Thoracic aorta (tissue), 2 donors: ENCODE results near the gene SEZ6L. TPM values are rescaled to one million over a fixed set of nuclear protein-coding genes. Genes with fewer than 3 reads are reported as not detected.

Experiments used
- ATAC-seq: fragments of 150-250 bp; one replicate; pipeline ENCODE4 v1.8.0; 2017; ENCODE audit warnings: low read depth; ENCODE audit not compliant: insufficient number of reproducible peaks, low FRiP score
- DNase-seq: peaks from one replicate; pipeline ENCODE4 v3.0.0-alpha.2; 2020; ENCODE audit warnings: low spot score
- H3K27ac ChIP-seq, 2 donors: fragments of 200-600 bp; sonication (generic); 1 replicate in 1 of 2; 2 replicates in 1 of 2; pipeline ENCODE4 v1.5.1; 2016; ENCODE audit warnings: mild to moderate bottlenecking in 2 of 2, moderate library complexity in 2 of 2
- H3K27me3 ChIP-seq: fragments of 200-600 bp; sonication (generic); replicated peaks from 2 replicates; pipeline ENCODE4 v1.6.0; 2016; ENCODE audit warnings: mild to moderate bottlenecking; ENCODE audit not compliant: insufficient read depth
- H3K36me3 ChIP-seq: fragments of 200-600 bp; sonication (generic); one replicate; pipeline ENCODE4 v1.5.1; 2016
- H3K4me1 ChIP-seq, 2 donors: fragments of 200-600 bp; sonication (generic); 1 replicate in 1 of 2; 2 replicates in 1 of 2; pipeline versions ENCODE4 v1.5.1 to v1.6.0; 2016; ENCODE audit warnings: low read depth in 2 of 2, mild to moderate bottlenecking in 1 of 2; ENCODE audit not compliant: control insufficient read depth in 1 of 2
- H3K4me3 ChIP-seq: fragments of 200-600 bp; sonication (generic); 2 replicates; pipeline ENCODE4 v1.5.1; 2016; ENCODE audit warnings: mild to moderate bottlenecking
- H3K9me3 ChIP-seq: fragments of 200-600 bp; sonication (generic); 2 replicates; pipeline ENCODE4 v1.5.1; 2016
- total RNA-seq, 2 donors: library from RNA; depleted of rRNA; stranded (reverse); fragments of >200 nt; gene quantifications; one replicate each; pipeline versions ENCODE4 v1.1.0 to v1.2.3, GENCODE V29; 2016
- TF ChIP-seq, protein P1 (sequence below): fragments of 200-600 bp; sonication (generic); IDR thresholded peaks from one replicate; pipeline ENCODE4 v1.5.1; 2019; ENCODE audit warnings: antibody characterized with exemption

The SEZ6L gene
- total RNA-seq, 2 donors from 2014 or later: 0.21 TPM; not detected in 1

DNA sequence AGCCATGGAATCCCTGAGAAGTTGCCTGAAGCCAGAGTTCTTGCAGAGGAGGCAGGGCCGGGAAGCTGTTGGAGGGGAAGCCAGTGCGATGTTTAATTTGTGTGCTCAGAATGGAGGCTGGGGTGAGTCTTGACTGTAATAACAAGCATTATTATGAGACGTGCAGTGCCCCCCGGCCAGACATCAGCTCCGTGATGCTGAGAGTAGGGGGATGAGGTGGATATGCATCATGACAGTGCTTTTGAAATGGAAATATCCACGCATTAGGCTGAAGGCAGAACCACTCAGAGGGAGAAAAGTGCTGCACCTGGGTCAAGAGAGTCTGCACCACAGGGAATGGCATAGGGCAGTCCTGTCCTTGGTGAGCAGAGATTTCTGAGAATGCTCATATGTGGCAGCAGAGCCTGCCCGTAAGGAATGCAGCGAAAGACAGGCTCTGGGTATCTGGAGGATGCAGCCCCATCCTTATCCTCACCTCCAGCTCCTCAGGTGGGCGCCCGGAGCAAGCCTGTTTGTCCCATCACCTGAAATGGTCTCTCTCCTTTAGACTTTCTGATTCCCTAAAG lies 37.6 kb upstream of the SEZ6L start:
- no peaks in the 10 kb centered on the region for H3K9me3 ChIP-seq
- TF ChIP-seq, protein P1, sequence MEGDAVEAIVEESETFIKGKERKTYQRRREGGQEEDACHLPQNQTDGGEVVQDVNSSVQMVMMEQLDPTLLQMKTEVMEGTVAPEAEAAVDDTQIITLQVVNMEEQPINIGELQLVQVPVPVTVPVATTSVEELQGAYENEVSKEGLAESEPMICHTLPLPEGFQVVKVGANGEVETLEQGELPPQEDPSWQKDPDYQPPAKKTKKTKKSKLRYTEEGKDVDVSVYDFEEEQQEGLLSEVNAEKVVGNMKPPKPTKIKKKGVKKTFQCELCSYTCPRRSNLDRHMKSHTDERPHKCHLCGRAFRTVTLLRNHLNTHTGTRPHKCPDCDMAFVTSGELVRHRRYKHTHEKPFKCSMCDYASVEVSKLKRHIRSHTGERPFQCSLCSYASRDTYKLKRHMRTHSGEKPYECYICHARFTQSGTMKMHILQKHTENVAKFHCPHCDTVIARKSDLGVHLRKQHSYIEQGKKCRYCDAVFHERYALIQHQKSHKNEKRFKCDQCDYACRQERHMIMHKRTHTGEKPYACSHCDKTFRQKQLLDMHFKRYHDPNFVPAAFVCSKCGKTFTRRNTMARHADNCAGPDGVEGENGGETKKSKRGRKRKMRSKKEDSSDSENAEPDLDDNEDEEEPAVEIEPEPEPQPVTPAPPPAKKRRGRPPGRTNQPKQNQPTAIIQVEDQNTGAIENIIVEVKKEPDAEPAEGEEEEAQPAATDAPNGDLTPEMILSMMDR: no peak
- H3K4me3 ChIP-seq: no peak overlapping the region
- H3K27ac ChIP-seq: no peak overlapping the region
- DNase-seq (no peak), ATAC-seq (no peak)
- H3K36me3 ChIP-seq: no peaks in the 10 kb centered on the region
- no peaks in the 10 kb centered on the region for H3K27me3 ChIP-seq
- no peaks in the 10 kb centered on the region for H3K4me1 ChIP-seq

DNA sequence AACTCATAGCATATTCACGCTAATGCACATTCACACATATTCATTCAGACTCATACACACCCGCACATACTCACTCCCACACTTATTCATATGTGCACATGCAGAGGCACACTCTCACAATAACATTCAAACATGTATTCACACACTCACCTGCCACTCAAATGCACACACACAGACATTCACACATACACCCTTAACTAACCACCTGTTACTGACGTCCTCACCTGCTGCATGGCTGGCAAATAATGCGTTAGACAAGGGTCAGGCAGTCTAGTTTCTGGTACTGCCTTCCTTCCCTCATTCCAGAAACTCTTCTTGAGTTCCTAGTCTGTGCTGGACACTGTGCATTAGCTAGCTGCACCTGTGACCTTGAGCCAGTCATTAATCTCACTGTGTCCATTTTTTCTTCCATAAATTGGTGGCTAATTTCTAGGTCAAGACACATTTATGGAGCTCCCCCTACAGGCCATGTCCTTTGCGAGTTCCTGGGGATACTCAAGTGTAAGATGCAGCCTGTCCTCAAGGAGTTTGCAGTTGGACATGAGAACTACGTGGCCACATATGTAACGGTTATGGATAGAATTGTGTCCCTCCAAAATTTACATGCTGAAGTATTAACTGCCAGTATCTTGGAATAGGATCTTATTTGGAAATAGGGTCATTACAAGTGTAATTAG lies 34.5 kb upstream of the SEZ6L start:
- Histone ChIP-seq H3K9me3 (no peaks in the 10 kb centered on the region), H3K4me1 (no peaks in the 10 kb centered on the region), H3K4me3 (no peak overlapping the region), H3K27ac (no peak overlapping the region), H3K36me3 (no peaks in the 10 kb centered on the region), H3K27me3 (no peaks in the 10 kb centered on the region)
- TF ChIP-seq, protein P1: no peak
- ATAC-seq: no peak
- no peak for DNase-seq

DNA sequence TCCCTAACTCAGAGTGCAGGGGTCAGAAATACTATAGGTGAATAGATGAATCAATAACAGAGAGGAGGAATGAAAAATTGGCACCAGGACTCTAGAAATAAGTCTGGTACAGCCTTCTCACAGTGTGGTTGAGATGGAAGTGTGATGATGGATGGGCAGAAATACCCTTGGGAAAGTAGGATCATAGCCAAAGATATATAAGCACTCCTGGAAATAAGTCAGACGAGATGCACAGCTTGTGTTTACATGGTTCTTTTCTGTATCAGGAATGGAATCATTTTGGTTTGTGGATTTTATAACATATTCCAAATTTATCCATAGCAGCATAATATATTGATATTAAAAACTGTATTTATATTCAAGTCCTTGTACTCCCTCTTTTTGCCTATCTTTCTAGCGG lies 33.5 kb upstream of the SEZ6L start:
- H3K27ac ChIP-seq: no peak overlapping the region
- H3K4me3 ChIP-seq: no peak overlapping the region
- H3K36me3 ChIP-seq: no peaks in the 10 kb centered on the region
- H3K4me1 ChIP-seq: no peaks in the 10 kb centered on the region
- DNase-seq (no peak), ATAC-seq (no peak)
- no peaks in the 10 kb centered on the region for H3K27me3 ChIP-seq
- TF ChIP-seq, protein P1: no peak
- no peaks in the 10 kb centered on the region for H3K9me3 ChIP-seq

DNA sequence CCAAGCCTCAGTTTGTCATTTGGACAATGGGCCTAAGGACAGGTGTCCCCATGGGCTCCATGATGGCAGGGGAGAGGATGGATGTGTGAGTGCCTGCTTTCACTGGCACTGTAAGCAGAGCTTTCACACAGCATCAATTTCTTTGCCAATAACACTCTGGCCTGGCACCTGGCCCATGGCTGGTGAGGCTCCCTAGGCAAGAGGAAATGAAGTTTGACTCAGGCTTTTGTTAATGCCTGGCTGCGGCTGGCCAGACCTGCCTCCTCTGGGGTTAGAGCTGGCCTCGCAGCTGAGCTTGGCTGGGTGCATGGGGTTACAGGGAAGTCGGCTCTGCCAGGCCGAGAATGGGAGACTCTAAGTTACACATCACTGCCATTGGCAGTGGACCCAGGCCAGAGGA lies 30.0 kb upstream of the SEZ6L start:
- H3K9me3 ChIP-seq: no peaks in the 10 kb centered on the region
- no peaks in the 10 kb centered on the region for H3K4me1 ChIP-seq
- no peaks in the 10 kb centered on the region for H3K36me3 ChIP-seq
- ATAC-seq (no peak), DNase-seq (no peak)
- no peak overlapping the region for H3K27ac ChIP-seq
- no peak overlapping the region for H3K4me3 ChIP-seq
- no peaks in the 10 kb centered on the region for H3K27me3 ChIP-seq
- TF ChIP-seq, protein P1: no peak

DNA sequence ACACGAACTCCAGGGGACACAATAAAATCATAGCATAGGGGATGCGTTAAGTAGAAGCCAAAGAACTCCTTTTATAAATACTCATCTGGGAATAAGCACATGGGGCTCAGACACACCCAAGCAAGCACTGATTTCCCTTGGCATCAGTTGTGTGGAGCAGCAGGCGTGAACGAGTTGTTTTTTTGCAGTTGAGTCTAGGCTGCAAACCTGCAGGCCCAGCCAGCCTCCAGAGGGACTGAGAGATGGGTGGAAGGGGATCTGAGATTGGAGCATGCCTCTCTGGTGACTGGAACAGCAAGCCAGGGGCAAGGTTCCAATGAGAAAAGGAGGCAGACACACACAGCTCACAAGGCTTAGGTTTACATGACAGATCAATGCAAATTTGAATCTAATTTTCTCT lies 27.4 kb upstream of the SEZ6L start:
- Histone ChIP-seq H3K9me3 (no peaks in the 10 kb centered on the region), H3K4me3 (no peak overlapping the region), H3K27me3 (no peaks in the 10 kb centered on the region), H3K4me1 (no peaks in the 10 kb centered on the region), H3K27ac (no peak overlapping the region), H3K36me3 (no peaks in the 10 kb centered on the region)
- TF ChIP-seq, protein P1: no peak
- no peak for ATAC-seq
- no peak for DNase-seq
